ENCODE results near the gene STRN3. TPM values are rescaled to one million over a fixed set of nuclear protein-coding genes. Genes with fewer than 3 reads are reported as not detected.

STRN3 gene, protein sequence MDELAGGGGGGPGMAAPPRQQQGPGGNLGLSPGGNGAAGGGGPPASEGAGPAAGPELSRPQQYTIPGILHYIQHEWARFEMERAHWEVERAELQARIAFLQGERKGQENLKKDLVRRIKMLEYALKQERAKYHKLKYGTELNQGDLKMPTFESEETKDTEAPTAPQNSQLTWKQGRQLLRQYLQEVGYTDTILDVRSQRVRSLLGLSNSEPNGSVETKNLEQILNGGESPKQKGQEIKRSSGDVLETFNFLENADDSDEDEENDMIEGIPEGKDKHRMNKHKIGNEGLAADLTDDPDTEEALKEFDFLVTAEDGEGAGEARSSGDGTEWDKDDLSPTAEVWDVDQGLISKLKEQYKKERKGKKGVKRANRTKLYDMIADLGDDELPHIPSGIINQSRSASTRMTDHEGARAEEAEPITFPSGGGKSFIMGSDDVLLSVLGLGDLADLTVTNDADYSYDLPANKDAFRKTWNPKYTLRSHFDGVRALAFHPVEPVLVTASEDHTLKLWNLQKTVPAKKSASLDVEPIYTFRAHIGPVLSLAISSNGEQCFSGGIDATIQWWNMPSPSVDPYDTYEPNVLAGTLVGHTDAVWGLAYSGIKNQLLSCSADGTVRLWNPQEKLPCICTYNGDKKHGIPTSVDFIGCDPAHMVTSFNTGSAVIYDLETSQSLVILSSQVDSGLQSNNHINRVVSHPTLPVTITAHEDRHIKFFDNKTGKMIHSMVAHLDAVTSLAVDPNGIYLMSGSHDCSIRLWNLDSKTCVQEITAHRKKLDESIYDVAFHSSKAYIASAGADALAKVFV
- 16.2 to 19.5 TPM (median 16.8 TPM) in 5 replicates for total RNA-seq (2022; extraction: Qiagen RNA extraction; ENCODE audit: low read depth)

GRCh38 chr14:31026077-31026449 lies at the start of gene STRN3:
Gene STRN3 (minus strand): TSS chr14:31026379. CDS start chr14:31026185, 194 bp downstream.

DNA sequence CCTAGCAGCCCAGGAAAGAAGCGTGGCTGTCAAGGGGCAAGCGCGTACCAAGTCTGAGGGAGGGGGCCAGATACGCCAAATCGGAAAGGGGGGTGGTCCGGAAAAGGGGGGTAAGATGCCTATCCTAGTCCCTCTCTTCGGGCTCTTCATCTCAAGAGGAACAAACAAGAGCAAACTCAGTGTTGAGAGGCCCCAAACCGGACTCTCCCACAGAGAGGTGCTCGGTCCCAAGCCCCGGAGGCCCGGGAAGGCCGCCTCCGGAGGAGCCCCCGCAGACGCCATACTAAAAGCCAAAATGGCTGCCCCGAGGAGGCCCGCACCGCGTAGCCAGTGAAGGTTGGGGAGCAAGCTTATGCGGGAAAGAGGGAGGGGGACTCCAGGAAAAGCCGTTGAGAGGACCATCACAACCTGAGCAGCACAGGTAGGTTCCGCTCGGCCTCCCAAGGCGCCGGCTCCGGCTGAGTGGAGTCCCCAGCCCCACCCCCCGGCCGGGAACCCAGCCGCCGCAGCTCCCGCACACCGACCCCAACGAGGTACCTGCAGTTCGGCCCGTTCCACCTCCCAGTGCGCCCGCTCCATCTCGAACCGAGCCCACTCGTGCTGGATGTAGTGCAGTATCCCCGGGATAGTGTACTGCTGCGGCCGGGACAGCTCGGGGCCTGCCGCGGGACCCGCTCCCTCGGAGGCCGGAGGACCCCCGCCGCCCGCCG lies 657 bp downstream of the STRN3 start, which contains the start of gene AP4S1:
TSS of gene AP4S1 (plus strand) at position 283 of the 710 bp plus-strand sequence. CDS start 40,548 bp downstream, outside the sequence.

DNA sequence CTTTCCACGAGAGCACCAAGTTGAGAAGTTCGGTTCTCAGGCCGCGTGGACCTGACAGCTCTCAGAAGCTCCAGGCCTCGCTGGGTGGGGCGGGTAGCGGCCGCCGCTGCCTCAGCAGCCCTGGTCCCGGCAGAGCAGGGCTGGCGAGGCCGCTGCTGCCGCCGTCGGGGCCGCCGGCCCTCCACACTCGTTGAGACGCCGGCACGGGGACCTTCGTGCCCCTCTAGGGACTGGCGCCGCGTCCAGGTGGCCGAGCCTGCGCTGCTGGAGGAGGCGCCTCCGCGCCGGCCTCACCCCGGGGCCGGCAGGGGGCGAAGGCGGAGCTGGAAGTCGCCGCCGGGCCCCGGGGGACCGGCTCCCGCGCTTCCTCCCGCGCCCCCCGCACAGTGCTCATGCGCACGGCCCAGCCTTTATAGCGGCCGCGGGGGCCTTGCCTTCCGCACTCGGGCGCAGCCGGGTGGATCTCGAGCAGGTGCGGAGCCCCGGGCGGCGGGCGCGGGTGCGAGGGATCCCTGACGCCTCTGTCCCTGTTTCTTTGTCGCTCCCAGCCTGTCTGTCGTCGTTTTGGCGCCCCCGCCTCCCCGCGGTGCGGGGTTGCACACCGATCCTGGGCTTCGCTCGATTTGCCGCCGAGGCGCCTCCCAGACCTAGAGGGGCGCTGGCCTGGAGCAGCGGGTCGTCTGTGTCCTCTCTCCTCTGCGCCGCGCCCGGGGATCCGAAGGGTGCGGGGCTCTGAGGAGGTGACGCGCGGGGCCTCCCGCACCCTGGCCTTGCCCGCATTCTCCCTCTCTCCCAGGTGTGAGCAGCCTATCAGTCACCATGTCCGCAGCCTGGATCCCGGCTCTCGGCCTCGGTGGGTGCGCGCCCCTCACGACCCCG lies 151.8 kb downstream of the STRN3 start, which contains the start of gene COCH:
TSS of gene COCH (plus strand) at position 440 of the 879 bp plus-strand sequence. CDS start at position 820, 380 bp downstream.

Other genes starting within 250 kb of the STRN3 start
- gene COCH, start 151.8 kb downstream of the STRN3 start, total RNA-seq (2022; extraction: Qiagen RNA extraction; ENCODE audit: low read depth): 22.5 to 27.7 TPM (median 26.0 TPM) in 5 replicates
- 8.9 to 12.6 TPM (median 10.1 TPM) in 5 replicates for gene AP4S1, start 730 bp downstream of the STRN3 start, total RNA-seq (2022; extraction: Qiagen RNA extraction; ENCODE audit: low read depth)
- gene HECTD1, start 181.4 kb upstream of the STRN3 start, total RNA-seq (2022; extraction: Qiagen RNA extraction; ENCODE audit: low read depth): 62.7 to 76.9 TPM (median 70.1 TPM) in 5 replicates

All from A549 treated with DMSO at 1 μM for 4 hours (cell line).